Glutamatergic neuron (in vitro differentiated cells): ENCODE data around the gene PPP2R1B. TPM values are rescaled to one million over a fixed set of nuclear protein-coding genes. Genes with fewer than 3 reads are reported as not detected.
"Not testable (repeated sequence)": the region's sequence is repeated elsewhere in the genome, so short reads cannot be mapped to it uniquely, and the experiment has no call there.

Experiments
- DNase-seq: peaks from one replicate; pipeline ENCODE4 v3.0.0; 2022
- H3K27ac Mint-ChIP-seq: one replicate; pipeline ENCODE4 v1.8.0; 2020; ENCODE audit warnings: mild to moderate bottlenecking, mixed read lengths, inconsistent platforms; ENCODE audit not compliant: unreplicated experiment
- H3K27me3 Mint-ChIP-seq: one replicate; pipeline ENCODE4 v1.8.0; 2020; ENCODE audit warnings: mild to moderate bottlenecking, moderate library complexity, mixed read lengths, inconsistent platforms; ENCODE audit not compliant: unreplicated experiment
- H3K36me3 Mint-ChIP-seq: one replicate; pipeline ENCODE4 v1.8.0; 2020; ENCODE audit warnings: mild to moderate bottlenecking, mixed read lengths, inconsistent platforms; ENCODE audit not compliant: unreplicated experiment
- H3K4me1 Mint-ChIP-seq: one replicate; pipeline ENCODE4 v1.8.0; 2020; ENCODE audit warnings: mild to moderate bottlenecking, low read depth, mixed read lengths, inconsistent platforms; ENCODE audit not compliant: unreplicated experiment
- H3K4me3 Mint-ChIP-seq: one replicate; pipeline ENCODE4 v1.8.0; 2020; ENCODE audit warnings: mild to moderate bottlenecking, mixed read lengths, inconsistent platforms; ENCODE audit not compliant: unreplicated experiment
- H3K9me3 Mint-ChIP-seq: one replicate; pipeline ENCODE4 v1.8.0; 2020; ENCODE audit warnings: mild to moderate bottlenecking, moderate library complexity, mixed read lengths, inconsistent platforms; ENCODE audit not compliant: unreplicated experiment
- CTCF ChIP-seq: fragments of 200-600 bp; sonication (generic); IDR thresholded peaks from one replicate; pipeline ENCODE4 v1.5.0; 2021; ENCODE audit not compliant: partially characterized antibody, unreplicated experiment
- total RNA-seq: library from RNA; stranded (reverse); fragmentation: NEBNext Ultra II Directional; extraction: Animal tissue kit (Norgen Biotek cat#: 25700); gene quantifications from one replicate; pipeline ENCODE4 v1.2.1, GENCODE V29; 2021; ENCODE audit not compliant: unreplicated experiment

PPP2R1B gene
- total RNA-seq, 1 donor from 2014 or later = 66.3 TPM

DNA sequence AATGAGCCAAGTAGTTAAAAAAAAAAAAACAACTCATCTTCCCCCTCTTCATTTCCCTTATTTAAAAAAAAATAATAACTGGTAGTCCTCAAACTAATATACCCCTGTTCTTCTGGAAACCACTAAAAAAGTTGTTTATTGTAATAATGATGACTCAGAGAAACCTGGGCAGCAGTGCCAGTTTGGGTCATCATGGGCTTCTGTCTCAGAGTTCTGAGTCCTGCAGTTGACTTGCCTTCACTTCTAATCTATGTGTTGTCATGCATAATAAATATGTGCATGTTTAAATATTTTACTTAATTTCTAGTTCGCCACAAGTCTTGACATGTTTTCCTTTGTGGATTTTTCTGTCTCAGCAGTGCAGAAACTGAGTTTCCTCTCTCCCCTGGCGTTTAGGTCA, 46.8 kb downstream of the PPP2R1B start:
- Mint-ChIP-seq H3K27me3 (peaks cover under 1% of the 10 kb centered on the region), H3K27ac (no peak overlapping the region), H3K4me3 (no peak overlapping the region), H3K9me3 (peaks cover 2% of the 10 kb centered on the region), H3K4me1 (peaks cover 27% of the 10 kb centered on the region), H3K36me3 (no peaks in the 10 kb centered on the region)
- no peak for DNase-seq
- TF ChIP-seq CTCF = no peak

DNA sequence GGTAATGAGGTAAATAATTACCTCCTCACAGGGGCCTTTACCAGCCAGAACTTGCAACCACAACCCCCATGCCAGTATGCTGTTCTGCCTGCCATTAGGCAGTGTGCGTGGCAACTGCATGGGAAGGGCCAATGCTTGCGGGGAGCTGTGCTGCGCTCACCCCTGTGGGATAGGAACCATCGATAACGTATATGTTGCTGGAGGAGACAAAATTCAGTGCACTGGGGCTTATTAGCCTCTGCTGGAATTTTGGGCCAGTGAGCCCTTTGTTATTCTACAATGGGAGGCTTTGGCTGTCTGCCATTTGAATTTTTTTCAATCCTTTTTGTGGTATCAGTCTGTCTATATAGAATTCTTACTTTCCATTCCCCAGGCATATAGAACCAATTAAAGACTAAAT, 47.3 kb downstream of the PPP2R1B start:
- Mint-ChIP-seq H3K4me1 (peaks cover 27% of the 10 kb centered on the region), H3K36me3 (no peaks in the 10 kb centered on the region), H3K4me3 (no peak overlapping the region), H3K27me3 (peaks cover 3% of the 10 kb centered on the region), H3K9me3 (peaks cover 5% of the 10 kb centered on the region), H3K27ac (no peak overlapping the region)
- TF ChIP-seq CTCF = no peak
- DNase-seq = no peak

DNA sequence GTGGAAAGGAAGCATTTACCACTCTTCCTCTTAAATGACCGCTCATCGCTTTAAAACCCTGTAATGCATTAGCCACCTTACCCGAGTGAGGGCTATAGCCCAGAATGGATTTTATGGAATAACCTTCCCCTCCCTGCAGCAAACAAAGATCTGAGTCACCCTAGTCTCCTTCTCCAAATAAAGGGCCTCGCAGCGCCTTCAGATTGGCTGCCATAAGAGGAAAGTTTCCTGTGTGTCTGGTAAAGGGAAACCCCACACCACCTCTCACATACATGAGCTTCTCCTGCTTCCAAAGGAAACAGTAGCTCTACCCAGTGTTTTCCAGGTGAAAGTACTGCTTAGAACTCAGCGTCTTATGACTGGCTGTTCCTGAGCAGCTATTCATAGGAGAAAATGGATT, 47.8 kb downstream of the PPP2R1B start:
- Mint-ChIP-seq H3K36me3 (no peaks in the 10 kb centered on the region), H3K9me3 (peaks cover 5% of the 10 kb centered on the region), H3K27me3 (peaks cover 3% of the 10 kb centered on the region), H3K4me3 (no peak overlapping the region), H3K27ac (no peak overlapping the region), H3K4me1 (peaks cover 27% of the 10 kb centered on the region)
- DNase-seq = no peak
- no peak for TF ChIP-seq CTCF

GRCh38 chr11:111717660-111718059, 48.5 kb downstream of the PPP2R1B start:
- not testable (repeated sequence) for H3K9me3 Mint-ChIP-seq, H3K4me3 Mint-ChIP-seq, H3K27me3 Mint-ChIP-seq, DNase-seq, H3K27ac Mint-ChIP-seq, H3K36me3 Mint-ChIP-seq
- H3K4me1 Mint-ChIP-seq = peaks cover 19% of the 10 kb centered on the region

DNA sequence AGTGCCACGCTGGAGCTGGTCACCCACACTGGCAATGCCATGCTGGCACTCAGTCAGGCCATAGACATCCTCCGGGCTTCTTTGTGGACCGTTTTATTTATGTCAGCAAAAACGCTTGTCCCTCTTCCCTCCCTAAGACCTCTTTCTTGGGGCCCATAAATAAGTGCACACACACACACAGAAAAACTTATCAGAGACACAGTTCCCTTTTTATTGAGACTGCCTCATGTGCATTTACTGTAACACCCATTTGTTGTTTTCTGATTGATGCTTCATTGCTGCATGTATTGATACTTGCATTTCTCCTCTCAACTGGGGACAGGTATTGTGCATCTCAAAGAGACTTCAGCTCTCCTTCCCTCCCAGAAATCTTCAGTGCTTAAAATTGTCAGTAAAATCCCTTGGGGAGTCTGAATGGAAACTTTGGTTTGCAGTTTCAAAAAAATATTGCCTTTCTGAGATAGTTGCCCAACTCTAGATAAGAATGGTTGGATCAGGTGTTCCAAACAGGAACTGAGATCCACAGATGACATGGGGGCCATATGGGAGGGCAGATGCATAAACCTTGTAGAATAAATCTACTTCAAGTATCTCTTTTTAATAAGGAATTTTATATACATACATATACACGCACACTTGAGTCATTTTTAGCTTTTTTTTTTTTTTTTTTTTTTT, 50.9 kb downstream of the PPP2R1B start:
- Mint-ChIP-seq H3K36me3 (no peaks in the 10 kb centered on the region), H3K27ac (no peak overlapping the region), H3K27me3 (peaks cover 3% of the 10 kb centered on the region), H3K4me1 (peaks cover 3% of the 10 kb centered on the region), H3K9me3 (peaks cover 3% of the 10 kb centered on the region), H3K4me3 (no peak overlapping the region)
- no peak for DNase-seq
- TF ChIP-seq CTCF = no peak
